Superior temporal gyrus (tissue), 1 donor: ENCODE data around the gene FBXW4.
"Not testable (repeated sequence)": the region's sequence is repeated elsewhere in the genome, so short reads cannot be mapped to it uniquely, and the experiment has no call there.

Experiments
- DNase-seq: peaks from one replicate; pipeline ENCODE4 v3.0.0-alpha.2; 2016; ENCODE audit errors: extremely low spot score

FBXW4 gene

GRCh38 chr10:101655570-101655969 lies 39.4 kb downstream of the FBXW4 start:
- DNase-seq: no peak

- DNase-seq: no peak
Measured at GRCh38 chr10:101653536-101653935, 41.4 kb downstream of the FBXW4 start.

- no peak for DNase-seq
Measured at GRCh38 chr10:101651336-101651735, 43.6 kb downstream of the FBXW4 start.

- DNase-seq: no peak
Measured at GRCh38 chr10:101650863-101651262, 44.1 kb downstream of the FBXW4 start.

GRCh38 chr10:101649525-101650085 lies 45.4 kb downstream of the FBXW4 start:
- DNase-seq: no peak

- no peak for DNase-seq
Measured at GRCh38 chr10:101647255-101647654, 47.7 kb downstream of the FBXW4 start.

DNA sequence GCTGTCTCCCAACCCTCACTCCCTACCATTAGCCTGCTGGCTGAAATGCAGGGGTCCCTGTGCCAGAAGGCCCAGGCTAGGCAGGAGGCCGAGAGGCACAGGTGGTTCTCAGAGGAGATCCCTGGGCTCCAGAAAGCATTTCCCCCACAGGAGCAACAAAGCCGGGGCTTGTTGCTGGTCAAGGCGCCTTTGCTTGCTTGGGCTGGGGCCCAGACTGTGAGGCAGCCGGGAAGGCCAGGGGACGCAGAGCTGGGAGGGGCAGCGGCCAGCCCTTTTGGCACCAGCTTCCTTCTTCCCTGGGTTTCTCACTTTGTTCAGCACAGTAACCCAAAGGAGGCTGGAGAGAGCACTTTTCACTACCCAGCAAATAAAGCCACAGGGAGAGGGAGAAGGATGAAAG lies 48.6 kb downstream of the FBXW4 start:
- DNase-seq: peak; percentile 34

GRCh38 chr10:101645659-101646058 lies 49.3 kb downstream of the FBXW4 start:
- no peak for DNase-seq

DNA sequence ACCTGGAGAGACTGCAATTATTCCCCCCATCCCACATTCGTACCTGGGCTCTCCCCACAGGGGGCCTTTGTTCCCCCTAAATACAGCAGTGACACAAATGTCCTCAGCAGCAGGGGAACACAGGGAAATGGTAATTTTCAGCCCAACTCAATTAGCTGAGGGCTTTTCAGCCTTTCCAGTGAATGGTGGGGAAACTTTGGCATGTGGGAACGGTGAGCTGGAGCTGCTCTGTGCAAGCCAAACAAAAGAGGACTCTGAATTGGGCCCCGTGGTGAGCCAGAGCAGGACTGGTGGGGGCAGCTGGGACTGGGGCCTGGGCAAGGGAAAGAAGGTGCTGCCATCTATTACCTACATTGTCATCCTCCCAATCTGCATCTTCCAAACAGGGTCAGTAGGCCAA lies 51.0 kb downstream of the FBXW4 start:
- DNase-seq: no peak

GRCh38 chr10:101643546-101643945 lies 51.4 kb downstream of the FBXW4 start:
- DNase-seq: no peak

- DNase-seq: no peak
Measured at GRCh38 chr10:101639141-101639900, 55.6 kb downstream of the FBXW4 start.

DNA sequence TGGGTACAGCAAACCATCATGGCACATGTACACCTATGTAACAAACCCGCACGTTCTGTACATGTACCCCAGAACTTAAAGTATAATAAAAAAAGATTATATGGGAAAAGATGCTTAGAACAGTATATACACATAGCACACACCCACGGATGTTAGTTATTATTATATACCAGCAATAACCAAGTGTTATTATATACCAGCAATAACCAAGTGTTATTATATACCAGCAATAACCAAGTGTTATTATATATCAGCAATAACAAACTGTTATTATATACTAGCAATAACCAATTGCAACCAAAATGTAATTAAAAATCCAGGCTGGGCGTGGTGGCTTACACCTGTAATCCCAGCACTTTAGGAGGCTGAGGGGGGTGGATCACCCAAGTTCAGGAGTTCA lies 61.5 kb downstream of the FBXW4 start:
- not testable (repeated sequence) for DNase-seq

- no peak for DNase-seq
Measured at GRCh38 chr10:101631821-101632475, 63.0 kb downstream of the FBXW4 start.

DNA sequence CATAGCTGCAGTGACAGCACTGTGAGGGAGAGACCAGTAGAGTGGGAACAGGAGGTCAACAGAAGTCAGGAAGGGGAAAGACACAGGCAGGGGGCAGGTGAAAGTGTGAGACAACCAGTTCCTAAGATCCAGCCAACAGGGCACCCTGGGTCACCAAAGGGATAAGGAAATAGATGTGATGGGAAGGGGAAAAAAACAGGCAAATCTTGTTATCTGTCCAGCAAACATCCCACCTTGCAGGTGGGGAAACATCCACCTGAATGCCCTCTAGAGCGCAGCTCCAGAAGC lies 64.4 kb downstream of the FBXW4 start:
- no peak for DNase-seq

GRCh38 chr10:101629837-101630632 lies 64.9 kb downstream of the FBXW4 start:
- DNase-seq: peak; percentile 75

DNA sequence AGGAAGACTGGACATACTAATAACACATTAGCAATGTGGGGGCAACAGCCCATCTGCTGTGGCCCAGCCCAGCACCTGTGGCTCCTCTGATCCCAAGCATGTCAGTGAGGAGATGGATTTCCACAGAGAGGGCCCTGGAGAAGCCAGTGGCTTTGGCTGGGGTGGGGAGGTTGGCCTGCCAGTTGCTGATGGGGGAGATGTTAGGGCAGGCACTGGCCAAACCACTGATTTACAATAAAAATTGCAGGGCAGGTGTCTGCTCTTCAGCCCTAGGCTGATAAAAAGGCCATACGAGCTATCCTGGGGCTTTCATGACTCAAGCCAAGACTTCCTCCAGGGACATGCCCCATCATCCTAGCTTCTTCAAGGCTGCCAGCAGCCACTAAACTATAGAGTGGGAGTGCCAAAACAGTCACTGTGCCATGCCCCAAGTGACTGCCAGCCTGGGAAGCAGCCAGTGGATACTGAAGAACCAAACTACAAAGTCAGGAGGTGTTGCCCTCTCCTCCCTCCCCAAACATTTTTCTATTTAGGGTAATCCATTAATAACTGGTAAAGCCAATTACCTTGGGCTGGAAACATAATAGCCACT lies 69.1 kb downstream of the FBXW4 start:
- no peak for DNase-seq

DNA sequence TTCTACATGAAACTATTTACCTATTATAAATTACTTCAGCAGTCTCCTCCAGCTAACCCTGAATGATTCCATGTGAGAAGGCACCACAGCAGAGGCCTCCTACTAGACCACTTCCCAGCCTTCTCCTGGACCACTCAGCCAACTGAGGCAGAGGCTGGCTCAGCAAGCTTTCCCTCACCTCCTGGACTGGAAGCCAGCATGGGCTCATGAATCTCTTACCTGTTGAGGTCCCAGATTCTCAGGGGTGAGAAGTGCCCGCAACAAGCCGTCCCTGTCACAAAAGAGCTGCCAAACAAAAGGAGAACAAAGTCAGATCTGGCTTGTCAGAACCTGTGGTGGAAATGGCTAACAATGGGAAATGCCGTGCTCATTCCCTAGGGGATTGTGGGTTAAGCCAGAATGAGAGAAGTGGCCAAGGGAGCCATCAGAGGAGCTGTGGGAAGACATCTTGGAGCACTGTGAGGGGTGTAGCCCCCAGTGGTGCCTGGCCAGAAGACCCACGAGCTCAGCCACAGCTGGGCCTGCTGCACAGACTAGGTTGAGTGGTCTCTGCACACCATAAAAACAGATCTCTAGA lies 70.4 kb downstream of the FBXW4 start:
- DNase-seq: no peak

GRCh38 chr10:101623528-101623927 lies 71.4 kb downstream of the FBXW4 start:
- DNase-seq: no peak

DNA sequence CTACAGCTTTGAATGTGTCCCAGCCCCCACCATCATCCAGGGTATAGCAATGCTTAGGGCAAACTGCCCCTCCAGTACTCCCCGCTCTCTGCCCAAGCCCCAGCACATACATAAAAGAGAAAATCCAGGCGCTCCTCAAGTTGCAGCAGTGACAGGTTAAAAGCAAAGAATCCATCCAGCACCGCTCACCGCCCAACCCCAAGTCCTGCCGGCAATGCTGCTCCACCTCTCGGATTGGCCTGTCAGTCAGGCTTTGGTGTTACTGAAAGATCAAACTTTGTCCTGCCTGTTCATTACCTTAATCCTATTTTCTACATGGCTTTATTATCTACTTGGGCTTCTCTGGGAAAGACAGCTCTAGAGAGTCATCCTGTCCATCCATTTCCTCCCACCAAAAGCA lies 75.0 kb downstream of the FBXW4 start:
- no peak for DNase-seq

GRCh38 chr10:101618871-101619270 lies 76.1 kb downstream of the FBXW4 start:
- DNase-seq: no peak

DNA sequence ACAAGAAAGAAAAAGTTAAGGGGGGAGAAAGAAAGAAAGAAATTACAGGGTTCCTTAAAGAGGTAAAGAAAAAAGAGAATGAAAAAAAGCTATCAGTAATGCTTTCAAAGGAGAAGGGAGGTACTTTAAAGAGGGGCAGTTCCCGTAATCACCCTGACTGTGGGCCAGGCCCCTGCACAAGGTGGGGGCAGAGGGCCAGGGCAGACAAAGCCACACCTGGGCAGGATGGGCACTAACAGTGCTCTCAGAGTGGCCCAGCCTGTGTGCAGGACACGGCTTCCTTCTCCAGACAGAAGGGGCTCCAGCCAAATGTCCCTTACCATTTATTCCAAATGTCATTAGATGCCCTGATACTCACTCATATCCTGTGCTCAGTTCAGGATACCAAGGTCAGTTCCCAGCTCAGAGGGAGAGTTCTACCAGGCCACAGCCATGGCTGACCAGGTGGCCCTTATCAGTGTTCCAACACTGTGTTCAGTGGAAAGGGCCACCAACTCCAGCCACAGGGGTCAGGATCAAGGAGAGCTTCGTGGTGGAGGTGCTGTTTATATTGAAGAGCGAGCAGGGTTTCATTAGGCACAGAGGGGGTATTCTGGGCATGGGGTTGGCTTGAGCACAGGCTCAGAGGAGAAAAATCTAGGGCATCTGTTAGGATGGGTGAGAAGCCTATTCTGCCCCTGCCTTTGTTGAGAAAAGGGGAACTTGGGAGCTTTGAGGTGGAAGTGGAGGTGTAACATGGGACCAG lies 77.0 kb downstream of the FBXW4 start:
- DNase-seq: no peak
